GM12878 (cell line): ENCODE results near the gene TMEM192. TPM values are rescaled to one million over a fixed set of nuclear protein-coding genes. Genes with fewer than 3 reads are reported as not detected.

Source experiments
- ATAC-seq: fragments of 200-7000 bp; cut with Tn5 transposase; 3 replicates; pipeline ENCODE4 v1.9.1; 2020; ENCODE audit warnings: mild to moderate bottlenecking, moderate library complexity
- BruUV-seq: library from RNA; stranded (reverse); fragments of 400-500 nt; replicated peaks from 2 replicates; lab custom pipeline; 2021; lab: Mats Ljungman, UMichigan
- CTCF ChIA-PET: fragments of 300-600 bp; sonication (Branson Sonifier 250); formaldehyde crosslinking; extraction: SDS; loops from one replicate; lab custom pipeline; 2021; ENCODE audit warnings: inconsistent platforms; lab: Yijun Ruan, JAX
- POLR2A ChIA-PET: fragments of 350-600 bp; formaldehyde crosslinking; extraction: SDS; loops from one replicate; lab custom pipeline; 2021; ENCODE audit warnings: inconsistent platforms; lab: Charles Lee
- RAD21 ChIA-PET: fragments of 300-600 bp; sonication (Branson Sonifier 250); formaldehyde crosslinking; loops from one replicate; lab custom pipeline; 2023; ENCODE audit warnings: antibody characterized with exemption; ENCODE audit not compliant: unreplicated experiment; lab: Charles Lee
- SMC1A ChIA-PET: fragments of 300-600 bp; sonication (Branson Sonifier 250); formaldehyde crosslinking; loops from one replicate; lab custom pipeline; 2023; ENCODE audit not compliant: unreplicated experiment, uncharacterized antibody; lab: Charles Lee
- DNase-seq: peaks from one replicate; pipeline ENCODE4 v3.0.0-alpha.2; 2011; ENCODE audit warnings: low read depth, low spot score
- FAIRE-seq: peaks from 3 replicates; lab custom pipeline; 2011; peaks lifted over from hg19 to GRCh38; lab: Jason Lieb, UNC
- H2AFZ ChIP-seq: 2 replicates; pipeline ENCODE4 v1.6.0; 2011; ENCODE audit warnings: low read depth, low read length, control low read depth; ENCODE audit not compliant: control insufficient read depth
- H3K27ac ChIP-seq: 2 replicates; pipeline ENCODE4 v1.5.1; 2011; ENCODE audit warnings: control low read depth; ENCODE audit not compliant: control insufficient read depth, insufficient read depth
- H3K27me3 ChIP-seq, 2 experiments: replicated peaks in 1 of 2; 2 replicates each; pipeline versions ENCODE4 v1.6.0 to v1.6.1; 2011; ENCODE audit warnings: low read length in 1 of 2; ENCODE audit not compliant: control insufficient read depth in 2 of 2, insufficient read depth in 2 of 2
- H3K36me3 ChIP-seq, 2 experiments: 2 replicates each; pipeline ENCODE4 v1.5.1; 2011; ENCODE audit warnings: low read length in 1 of 2; ENCODE audit not compliant: control insufficient read depth in 2 of 2, insufficient read depth in 2 of 2
- H3K4me1 ChIP-seq: 2 replicates; pipeline ENCODE4 v1.6.1; 2011; ENCODE audit warnings: mild to moderate bottlenecking, low read length, moderate library complexity, mixed read lengths; ENCODE audit not compliant: control insufficient read depth, insufficient read depth
- H3K4me2 ChIP-seq: 2 replicates; pipeline ENCODE4 v1.6.0; 2011; ENCODE audit warnings: control low read depth; ENCODE audit not compliant: control insufficient read depth, insufficient read depth
- H3K4me3 ChIP-seq: fragments of 200-600 bp; sonication (generic); 2 replicates; pipeline ENCODE4 v1.5.1; 2016
- H3K79me2 ChIP-seq: 2 replicates; pipeline ENCODE4 v1.6.0; 2011; ENCODE audit warnings: low read length; ENCODE audit not compliant: control insufficient read depth, insufficient read depth
- H3K9ac ChIP-seq: 2 replicates; pipeline ENCODE4 v1.8.0; 2011; ENCODE audit warnings: low read length, control low read depth, mixed read lengths; ENCODE audit not compliant: control insufficient read depth, insufficient read depth
- H3K9me3 ChIP-seq: replicated peaks from 3 replicates; pipeline ENCODE4 v1.5.1; 2011; ENCODE audit warnings: mild to moderate bottlenecking, low read length; ENCODE audit not compliant: control insufficient read depth, insufficient read depth
- H4K20me1 ChIP-seq: 2 replicates; pipeline ENCODE4 v1.6.0; 2011; ENCODE audit not compliant: control insufficient read depth, insufficient read depth
- CBFB ChIP-seq: IDR thresholded peaks from 2 replicates; pipeline ENCODE4 v1.6.1; 2016; ENCODE audit warnings: antibody characterized with exemption, low read depth
- CHD1 ChIP-seq: IDR thresholded peaks from 2 replicates; pipeline ENCODE4 v1.6.1; 2012; ENCODE audit warnings: low read depth, low read length, improper control_type of control experiment
- DPF2 ChIP-seq: fragments of 450-650 bp; IDR thresholded peaks from 2 replicates; pipeline ENCODE4 v1.6.1; 2017; ENCODE audit warnings: mild to moderate bottlenecking
- FOS ChIP-seq: IDR thresholded peaks from 3 replicates; pipeline ENCODE4 v1.6.1; 2011; ENCODE audit warnings: borderline replicate concordance; ENCODE audit not compliant: insufficient read length; ENCODE audit errors: extremely low read depth
- HDAC6 ChIP-seq: fragments of 200-600 bp; sonication (generic); IDR thresholded peaks from one replicate; pipeline ENCODE4 v1.8.0; 2017; ENCODE audit warnings: antibody characterized with exemption; ENCODE audit not compliant: unreplicated experiment
- KLF5 ChIP-seq: fragments of 450-650 bp; IDR thresholded peaks from 2 replicates; pipeline ENCODE4 v1.6.1; 2014; ENCODE audit warnings: mild to moderate bottlenecking; ENCODE audit not compliant: partially characterized antibody
- MXI1 ChIP-seq: fragments of 150-350 bp; IDR thresholded peaks from 2 replicates; pipeline ENCODE4 v1.6.1; 2011; ENCODE audit warnings: low read depth, mild to moderate bottlenecking, inconsistent platforms, low read length, improper control_type of control experiment
- MYC ChIP-seq: IDR thresholded peaks from 2 replicates; pipeline ENCODE4 v1.6.1; 2011; ENCODE audit warnings: mild to moderate bottlenecking, low read length, moderate library complexity, inconsistent platforms; ENCODE audit not compliant: insufficient read depth, insufficient replicate concordance, insufficient read length, severe bottlenecking
- NFIC ChIP-seq: IDR thresholded peaks from 2 replicates; pipeline ENCODE4 v1.6.1; 2012; ENCODE audit warnings: low read depth, mild to moderate bottlenecking, inconsistent platforms, low read length, moderate library complexity
- PAX8 ChIP-seq: fragments of 450-650 bp; IDR thresholded peaks from 2 replicates; pipeline ENCODE4 v1.6.1; 2017; ENCODE audit warnings: mild to moderate bottlenecking, moderate library complexity
- SREBF1 ChIP-seq: IDR thresholded peaks from 2 replicates; pipeline ENCODE4 v1.6.1; 2012; ENCODE audit warnings: mild to moderate bottlenecking, low read length
- TAF1 ChIP-seq: IDR thresholded peaks from 2 replicates; pipeline ENCODE4 v1.6.1; 2011; ENCODE audit warnings: mild to moderate bottlenecking, low read depth, low read length, borderline replicate concordance
- ZNF207 ChIP-seq: fragments of 450-650 bp; IDR thresholded peaks from 2 replicates; pipeline ENCODE4 v1.6.1; 2014; ENCODE audit warnings: antibody characterized with exemption, mild to moderate bottlenecking, borderline replicate concordance
- WGBS: methylation state at CpG from one replicate; pipeline ENCODE4 v1.1.6; 2016; ENCODE audit warnings: low lambda C conversion rate; ENCODE audit not compliant: insufficient replicate concordance, insufficient coverage; ENCODE audit errors: missing lambda C conversion rate; 5-methylcytosine and 5-hydroxymethylcytosine counted together
- in situ Hi-C: fragments of 300-500 bp; cut with MboI; formaldehyde crosslinking; loops from 9 replicates; pipeline ENCODE4 v1.14.3; 2018; ENCODE audit warnings: mixed read lengths
- intact Hi-C: fragments of 100-400 bp; cut with micrococcal nuclease; formaldehyde crosslinking; loops from one replicate; pipeline ENCODE4 v1.14.2; 2022; ENCODE audit not compliant: unreplicated experiment
- polyA plus RNA-seq, 11 experiments: library from polyadenylated mRNA; depleted of rRNA in 4 of 11; unstranded in 6 of 11; stranded (reverse) in 5 of 11; fragments of >200 nt; fragmentation: Nextera tagmentation in 4 of 11; fragmentation: Illumina TruSeq in 1 of 11; extraction: Ambion mirVana in 4 of 11; extraction: Trizol in 1 of 11; gene quantifications; 1 replicate in 1 of 11; 2 replicates in 10 of 11; pipeline versions ENCODE4 v1.2.1 to v1.2.3, GENCODE V29; 2011 to 2016; ENCODE audit warnings: inconsistent platforms in 2 of 11, missing spikeins in 2 of 11, low read depth in 1 of 11
- total RNA-seq, 4 experiments: library from RNA; depleted of rRNA in 3 of 4; stranded (reverse); fragments of >200 nt in 3 of 4; fragmentation: Illumina TruSeq in 1 of 4; extraction: Trizol in 1 of 4; gene quantifications; 2 replicates each; pipeline versions ENCODE4 v1.2.1 to v1.2.3, GENCODE V29; 2013 to 2021
- TF ChIP-seq, protein P1 (sequence below): IDR thresholded peaks from 2 replicates; pipeline ENCODE4 v1.6.1; 2011; ENCODE audit warnings: borderline replicate concordance, low read depth, mild to moderate bottlenecking, moderate library complexity, mixed read lengths, low read length; ENCODE audit not compliant: insufficient read depth; ENCODE audit errors: extremely low read length
- TF ChIP-seq, protein P2 (sequence below): fragments of 450-650 bp; IDR thresholded peaks from 2 replicates; pipeline ENCODE4 v1.6.1; 2017; ENCODE audit warnings: mild to moderate bottlenecking, low read depth, inconsistent platforms; ENCODE audit not compliant: poor library complexity, severe bottlenecking
- TF ChIP-seq, protein P3 (sequence below): fragments of 450-650 bp; IDR thresholded peaks from 2 replicates; pipeline ENCODE4 v1.6.1; 2016; ENCODE audit warnings: mild to moderate bottlenecking

The TMEM192 gene
- total and polyA plus RNA-seq, 10 of the 15 experiments (the other 5 are each of a cell fraction or from before 2014, with no cell fraction given) = 1.8 to 16.0 (median 10.0) TPM

DNA sequence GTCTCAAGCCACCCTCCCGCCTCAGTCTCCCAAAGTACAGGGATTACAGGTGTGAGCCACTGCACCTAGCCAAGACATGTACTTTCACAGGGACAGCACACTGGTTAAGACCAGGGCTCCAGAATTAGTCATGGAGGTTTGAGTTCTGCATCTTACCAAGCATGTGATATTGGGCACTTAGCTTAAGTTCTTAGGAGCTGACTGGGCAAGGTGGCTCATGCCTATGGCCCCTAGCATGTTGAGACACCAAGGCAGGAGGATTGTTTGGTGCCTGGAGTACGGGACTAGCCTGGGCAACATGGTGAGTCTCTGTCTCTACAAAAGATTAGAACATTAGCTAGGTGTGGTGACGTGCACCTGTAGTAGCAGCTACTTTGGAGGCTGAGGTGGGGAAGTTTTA lies 2.6 kb upstream of the TMEM192 start (continued):
- TF ChIP-seq NFIC = no peak
- no peak for TF ChIP-seq CHD1
- no peak for TF ChIP-seq FOS
- TF ChIP-seq DPF2 = no peak
- no peak for TF ChIP-seq PAX8
- TF ChIP-seq, all 136 proteins: peak for 0

DNA sequence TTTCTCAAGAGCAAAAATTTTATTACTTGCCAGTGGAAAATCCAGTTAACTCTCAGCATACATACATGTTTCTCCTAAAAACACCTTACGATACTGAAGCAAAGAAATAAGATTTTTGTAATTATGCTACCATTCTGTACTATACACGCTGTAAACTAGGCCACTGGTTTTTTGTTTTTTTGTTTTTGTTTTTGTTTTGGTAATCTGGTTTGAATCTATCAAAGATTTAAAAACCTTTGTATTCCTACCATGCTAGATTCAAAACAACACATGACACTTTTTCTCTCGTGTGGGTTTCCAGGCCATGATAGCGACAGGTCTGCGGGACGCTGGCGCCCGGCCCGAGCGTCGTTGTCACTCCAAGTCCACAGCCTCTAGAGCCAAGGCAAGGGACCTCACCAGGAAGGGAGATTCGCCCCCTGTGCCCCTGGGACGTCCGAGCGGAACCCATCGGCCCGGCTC lies 723 bp downstream of the TMEM192 start:
- Histone ChIP-seq H3K4me2 (peak overlapping the region; percentile 56), H3K9ac (peak overlapping the region; percentile 88), H3K4me1 (no peaks in the 10 kb centered on the region), H3K27me3 (no peaks in the 10 kb centered on the region), H2AFZ (peak overlapping the region; percentile 98), H3K9me3 (peaks cover 2% of the 10 kb centered on the region; the same call in 1 of the 3 replicates), H4K20me1 (no peaks in the 10 kb centered on the region), H3K36me3 (no peaks in the 10 kb centered on the region), H3K79me2 (peaks cover 7% of the 10 kb centered on the region), H3K27ac (peak overlapping the region; percentile 90), H3K4me3 (peak overlapping the region; percentile 84)
- CTCF ChIA-PET = interaction anchor here (1.4 to 3.5 kb wide), 4 partner anchors 9 to 97 kb away, joined by 3 to 19 read pairs (median 6); no protein-coding TSS in a partner anchor
- ATAC-seq (no peak), DNase-seq (no peak), FAIRE-seq (peak; percentile 59)
- POLR2A ChIA-PET = interaction anchor here (0.5 kb wide), 1 partner anchor 9 kb away, joined by 6 read pairs; no protein-coding TSS in a partner anchor
- intact Hi-C loops = loop anchor here (5.0 kb wide), 1 partner anchor 215 kb away; the partner anchor contains the start of gene MSMO1
- no TSS peak for BruUV-seq
- RAD21 ChIA-PET = interaction anchor here (1.7 to 2.1 kb wide), 2 partner anchors 19 to 176 kb away, joined by 9 to 11 read pairs; no protein-coding TSS in a partner anchor
- SMC1A ChIA-PET = interaction anchor here (1.1 to 2.0 kb wide), 2 partner anchors 15 to 20 kb away, joined by 3 to 5 read pairs; no protein-coding TSS in a partner anchor
- WGBS = 2% methylated on average over 17 of the region's 17 CpGs
- in situ Hi-C loops = no loop called here
- TF ChIP-seq MXI1 (no peak), KLF5 (peak; percentile 20), HDAC6 (no peak), TAF1 (peak; percentile 36; the same call in 1 of the 2 replicates), ZNF207 (no peak; the same call in 1 of the 2 replicates), CBFB (0 out of 2 replicates have a peak, but pooled peaks have one; percentile 10), SREBF1 (no peak), MYC (no peak)
- TF ChIP-seq, protein P1, sequence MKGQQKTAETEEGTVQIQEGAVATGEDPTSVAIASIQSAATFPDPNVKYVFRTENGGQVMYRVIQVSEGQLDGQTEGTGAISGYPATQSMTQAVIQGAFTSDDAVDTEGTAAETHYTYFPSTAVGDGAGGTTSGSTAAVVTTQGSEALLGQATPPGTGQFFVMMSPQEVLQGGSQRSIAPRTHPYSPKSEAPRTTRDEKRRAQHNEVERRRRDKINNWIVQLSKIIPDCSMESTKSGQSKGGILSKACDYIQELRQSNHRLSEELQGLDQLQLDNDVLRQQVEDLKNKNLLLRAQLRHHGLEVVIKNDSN = no peak
- TF ChIP-seq, protein P2, sequence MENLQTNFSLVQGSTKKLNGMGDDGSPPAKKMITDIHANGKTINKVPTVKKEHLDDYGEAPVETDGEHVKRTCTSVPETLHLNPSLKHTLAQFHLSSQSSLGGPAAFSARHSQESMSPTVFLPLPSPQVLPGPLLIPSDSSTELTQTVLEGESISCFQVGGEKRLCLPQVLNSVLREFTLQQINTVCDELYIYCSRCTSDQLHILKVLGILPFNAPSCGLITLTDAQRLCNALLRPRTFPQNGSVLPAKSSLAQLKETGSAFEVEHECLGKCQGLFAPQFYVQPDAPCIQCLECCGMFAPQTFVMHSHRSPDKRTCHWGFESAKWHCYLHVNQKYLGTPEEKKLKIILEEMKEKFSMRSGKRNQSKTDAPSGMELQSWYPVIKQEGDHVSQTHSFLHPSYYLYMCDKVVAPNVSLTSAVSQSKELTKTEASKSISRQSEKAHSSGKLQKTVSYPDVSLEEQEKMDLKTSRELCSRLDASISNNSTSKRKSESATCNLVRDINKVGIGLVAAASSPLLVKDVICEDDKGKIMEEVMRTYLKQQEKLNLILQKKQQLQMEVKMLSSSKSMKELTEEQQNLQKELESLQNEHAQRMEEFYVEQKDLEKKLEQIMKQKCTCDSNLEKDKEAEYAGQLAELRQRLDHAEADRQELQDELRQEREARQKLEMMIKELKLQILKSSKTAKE = peak; percentile 31
- TF ChIP-seq, protein P3, sequence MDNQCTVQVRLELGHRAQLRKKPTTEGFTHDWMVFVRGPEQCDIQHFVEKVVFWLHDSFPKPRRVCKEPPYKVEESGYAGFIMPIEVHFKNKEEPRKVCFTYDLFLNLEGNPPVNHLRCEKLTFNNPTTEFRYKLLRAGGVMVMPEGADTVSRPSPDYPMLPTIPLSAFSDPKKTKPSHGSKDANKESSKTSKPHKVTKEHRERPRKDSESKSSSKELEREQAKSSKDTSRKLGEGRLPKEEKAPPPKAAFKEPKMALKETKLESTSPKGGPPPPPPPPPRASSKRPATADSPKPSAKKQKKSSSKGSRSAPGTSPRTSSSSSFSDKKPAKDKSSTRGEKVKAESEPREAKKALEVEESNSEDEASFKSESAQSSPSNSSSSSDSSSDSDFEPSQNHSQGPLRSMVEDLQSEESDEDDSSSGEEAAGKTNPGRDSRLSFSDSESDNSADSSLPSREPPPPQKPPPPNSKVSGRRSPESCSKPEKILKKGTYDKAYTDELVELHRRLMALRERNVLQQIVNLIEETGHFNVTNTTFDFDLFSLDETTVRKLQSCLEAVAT = peak; percentile 16; the same call in 1 of the 2 replicates
